Erythroblast (primary cell): ENCODE data around the gene ZNF385B.

Experiments used
- DNase-seq, 2 experiments: peaks; one replicate each; lab custom pipeline; 2025; lab: John Stamatoyannopoulos, UW
- GATA1 ChIP-seq: IDR thresholded peaks from 2 replicates; pipeline ENCODE4 v1.6.1; 2011; ENCODE audit warnings: low read depth, mild to moderate bottlenecking, control low read depth, low read length, moderate library complexity
- POLR2A ChIP-seq: IDR thresholded peaks from 2 replicates; pipeline ENCODE4 v1.6.1; 2011; ENCODE audit warnings: mild to moderate bottlenecking, low read length

ZNF385B gene

GRCh38 chr2:179565807-179566206 is 295.6 kb downstream of the ZNF385B start:
- no peak for DNase-seq
- TF ChIP-seq GATA1 (no peak), POLR2A (no peak)

DNA sequence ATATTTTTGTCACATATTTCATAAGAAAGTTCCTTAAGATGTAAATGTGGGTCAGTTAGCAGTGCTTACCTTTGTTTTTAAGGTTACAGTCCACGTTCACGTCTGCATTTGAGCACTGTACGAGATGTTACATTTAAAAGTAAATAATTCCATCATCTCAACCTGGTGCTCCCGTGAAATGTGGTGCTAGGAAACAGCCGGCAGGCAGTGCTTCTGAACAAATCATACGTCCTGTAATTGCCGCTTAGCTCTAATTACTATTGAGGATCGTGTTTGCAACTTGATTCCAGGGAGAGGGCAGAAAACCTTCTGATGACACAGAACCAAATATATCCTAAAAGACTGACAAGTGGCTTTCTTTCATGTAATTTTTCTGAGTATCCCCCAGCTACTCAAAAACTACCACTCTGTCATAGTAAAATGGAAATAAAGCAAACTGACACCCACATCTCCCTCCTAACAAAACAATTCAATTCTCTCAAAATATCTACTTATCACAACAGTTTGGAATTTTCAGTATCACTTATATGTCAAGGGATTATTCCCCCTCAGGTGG is 299.0 kb downstream of the ZNF385B start:
- no peak for DNase-seq
- TF ChIP-seq GATA1: no peak
- no peak for TF ChIP-seq POLR2A

DNA sequence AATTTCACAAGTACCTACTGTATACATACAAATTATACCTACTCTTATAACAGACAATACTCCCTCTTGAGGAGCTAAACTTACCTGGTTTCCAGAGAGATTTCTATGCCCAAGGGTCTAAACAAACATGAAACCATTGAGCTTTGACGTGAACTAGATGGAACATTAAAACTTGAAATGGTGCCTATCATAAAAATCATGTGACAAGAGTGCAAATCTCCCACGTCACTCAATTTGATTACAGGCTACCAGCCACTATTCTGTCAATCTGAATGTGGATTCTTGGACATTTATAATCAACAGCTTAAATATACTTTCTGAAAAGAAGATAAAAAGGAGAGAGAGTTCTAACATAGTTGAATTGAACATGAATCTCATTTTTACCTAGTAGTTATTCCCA is 299.7 kb downstream of the ZNF385B start:
- TF ChIP-seq GATA1 (no peak), POLR2A (no peak)
- no peak for DNase-seq

- TF ChIP-seq GATA1: no peak
- TF ChIP-seq POLR2A: no peak
- no peak for DNase-seq
Measured at GRCh38 chr2:179560257-179560735, 301.1 kb downstream of the ZNF385B start.

DNA sequence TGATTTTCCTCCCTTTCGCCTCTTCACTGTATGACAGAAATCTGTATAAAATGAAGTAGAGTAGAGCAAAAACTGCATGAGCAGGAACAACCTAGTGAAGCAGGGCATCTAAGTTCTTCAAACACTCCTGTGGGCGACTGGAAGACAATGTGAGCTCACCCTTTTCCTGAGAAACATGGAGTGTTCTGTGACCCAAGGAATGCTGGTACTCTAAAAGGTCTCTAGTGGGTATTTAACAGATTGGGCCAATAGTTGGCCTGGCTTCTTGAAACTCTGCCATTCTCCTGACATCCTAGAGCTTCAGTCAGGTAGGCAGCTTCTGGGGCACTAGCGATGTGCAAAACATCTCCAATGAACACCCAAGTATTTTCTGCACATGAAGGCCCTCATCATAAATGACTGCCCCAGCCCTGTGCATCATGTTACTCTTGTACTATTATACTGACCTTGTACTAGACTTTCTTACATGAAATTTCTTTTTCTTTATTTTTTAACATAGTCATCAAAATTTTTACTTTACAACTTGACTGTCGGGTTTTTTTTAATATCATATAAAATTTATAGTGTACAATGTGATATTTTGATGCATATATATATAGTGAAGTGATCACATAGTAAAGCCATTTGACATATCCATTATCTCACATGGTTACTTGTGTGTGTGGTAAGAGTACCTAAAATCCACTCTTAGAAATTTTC is 302.2 kb downstream of the ZNF385B start:
- TF ChIP-seq GATA1: no peak
- no peak for TF ChIP-seq POLR2A
- DNase-seq: no peak

DNA sequence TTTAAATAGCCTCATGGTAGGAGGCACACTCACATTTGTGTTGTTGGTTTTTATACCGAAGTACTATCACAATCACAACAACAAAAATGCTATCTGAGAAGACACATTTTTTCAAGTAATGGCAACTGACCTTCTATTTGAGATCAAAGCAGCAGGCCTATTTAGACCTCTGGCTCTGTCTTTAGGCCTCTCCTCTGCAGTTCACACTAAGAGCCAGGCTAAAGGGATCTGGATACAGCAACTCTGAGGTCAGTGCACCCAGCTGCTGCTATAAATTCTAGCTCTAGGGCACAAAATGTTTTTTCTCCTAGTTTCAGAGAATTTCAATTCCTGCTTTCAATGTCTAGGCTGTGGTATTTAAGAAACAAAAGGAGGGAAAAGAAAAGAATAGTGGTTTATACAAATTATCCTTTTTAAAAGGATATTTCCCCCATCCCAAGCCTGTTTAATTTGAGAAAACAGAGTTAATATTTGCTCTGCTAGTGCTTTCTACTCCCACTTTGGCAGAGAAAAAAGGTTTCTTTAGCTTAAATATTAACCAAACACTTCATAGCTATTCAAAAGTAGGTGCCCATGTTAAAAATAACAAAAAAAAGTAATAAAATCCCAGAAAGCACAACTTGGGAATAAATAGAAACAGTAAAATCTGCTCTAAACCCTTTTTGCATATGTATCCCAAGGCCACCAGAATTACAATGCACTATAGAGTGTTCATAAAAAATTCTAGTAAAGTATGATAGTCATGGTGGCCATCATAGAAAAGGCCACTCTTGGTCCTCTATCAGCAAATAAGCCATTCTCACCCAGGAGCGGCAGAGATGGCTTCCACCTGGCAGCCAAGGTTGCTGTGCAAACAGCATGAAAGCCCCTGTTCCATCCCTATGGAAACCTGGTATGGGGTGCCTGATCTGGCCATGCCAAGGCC is 303.1 kb downstream of the ZNF385B start:
- DNase-seq: no peak
- TF ChIP-seq GATA1: no peak
- TF ChIP-seq POLR2A: no peak

GRCh38 chr2:179556425-179556824 is 305.0 kb downstream of the ZNF385B start:
- no peak for DNase-seq
- TF ChIP-seq GATA1: no peak
- no peak for TF ChIP-seq POLR2A

DNA sequence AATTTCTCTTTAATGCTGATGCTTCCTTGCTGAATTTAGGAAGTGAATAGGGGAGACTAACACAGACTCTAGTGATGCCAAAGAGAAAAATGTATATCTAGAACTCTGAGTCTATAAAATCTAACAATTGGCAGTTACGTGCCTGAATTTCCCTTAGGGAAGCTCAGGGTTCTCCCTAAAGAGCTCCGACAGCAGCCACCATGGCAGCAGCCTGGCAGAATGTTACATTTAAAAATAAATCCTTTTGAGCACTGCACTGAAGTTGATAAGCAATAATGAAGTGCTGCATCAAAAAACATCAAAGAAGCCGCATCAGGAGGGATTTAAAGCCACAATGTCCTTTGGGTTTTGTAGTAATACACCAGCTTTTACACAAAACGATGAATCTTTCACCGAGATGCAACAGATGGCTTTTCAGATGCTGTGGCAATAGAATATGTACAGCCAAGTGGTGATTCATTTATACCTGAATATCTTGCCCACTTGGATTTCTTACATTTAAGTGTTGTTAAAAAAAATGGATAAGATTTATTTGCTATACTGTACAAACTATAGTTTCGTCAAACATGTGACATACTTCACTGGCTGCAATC is 305.6 kb downstream of the ZNF385B start:
- no peak for DNase-seq
- TF ChIP-seq POLR2A: no peak
- no peak for TF ChIP-seq GATA1

GRCh38 chr2:179554639-179555386 is 306.6 kb downstream of the ZNF385B start:
- no peak for DNase-seq
- TF ChIP-seq GATA1 (no peak), POLR2A (no peak)

- no peak for DNase-seq
- TF ChIP-seq POLR2A (no peak), GATA1 (no peak)
Measured at GRCh38 chr2:179553382-179553781, 308.0 kb downstream of the ZNF385B start.

- TF ChIP-seq POLR2A (no peak), GATA1 (no peak)
- no peak for DNase-seq
Measured at GRCh38 chr2:179551539-179552045, 309.8 kb downstream of the ZNF385B start.

DNA sequence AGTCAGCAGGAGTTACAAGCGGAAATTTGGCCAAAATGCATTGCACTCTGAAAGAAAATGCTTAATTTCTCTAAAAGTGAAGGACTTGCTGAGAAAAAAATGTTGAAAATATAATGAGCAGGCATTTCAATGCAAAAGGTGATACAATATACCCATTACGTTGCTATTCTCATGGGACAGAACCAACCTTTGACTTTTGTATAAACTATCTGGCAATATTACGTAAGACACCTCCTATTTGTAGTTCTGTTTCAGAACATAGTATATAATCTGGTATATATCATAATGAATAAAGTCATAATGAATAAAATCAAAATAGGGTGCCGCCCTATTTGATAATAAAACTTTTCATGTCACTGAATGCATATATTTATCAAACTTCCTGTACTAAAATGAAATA is 310.6 kb downstream of the ZNF385B start:
- TF ChIP-seq POLR2A (no peak), GATA1 (no peak)
- DNase-seq: no peak

DNA sequence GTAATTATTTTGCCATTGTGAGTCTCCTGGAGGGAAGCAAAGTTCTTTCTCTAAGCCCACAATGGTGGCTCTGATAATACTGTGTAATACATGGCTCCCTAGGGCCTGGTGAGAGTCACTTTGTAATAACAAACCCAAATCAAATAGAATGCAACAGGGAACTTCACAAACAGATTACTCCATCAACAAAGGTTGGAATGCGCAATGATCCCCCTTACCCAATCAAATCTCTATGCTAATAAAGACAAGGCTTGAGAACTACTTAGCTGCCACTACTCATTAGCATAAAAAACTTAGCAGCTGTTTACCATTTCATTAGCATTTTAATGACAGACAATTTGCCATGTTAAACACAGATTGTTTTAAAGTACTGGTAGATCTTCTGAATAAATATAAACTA is 311.2 kb downstream of the ZNF385B start:
- no peak for DNase-seq
- TF ChIP-seq GATA1 (no peak), POLR2A (no peak)
